B cell (primary cell): Measurements from ENCODE around the gene SGF29. TPM values are rescaled to one million over a fixed set of nuclear protein-coding genes. Genes with fewer than 3 reads are reported as not detected.
"Not testable (repeated sequence)": the region's sequence is repeated elsewhere in the genome, so short reads cannot be mapped to it uniquely, and the experiment has no call there.

ENCODE experiments used
- ATAC-seq: fragments of 200-7000 bp; cut with Tn5 transposase; one replicate; pipeline ENCODE4 v1.10.0; 2021; ENCODE audit warnings: low read depth, mild to moderate bottlenecking, moderate number of reproducible peaks, moderate library complexity
- CTCF ChIA-PET: fragments of 350-600 bp; sonication (Branson Sonifier 250); formaldehyde crosslinking; loops from one replicate; lab custom pipeline; 2021; ENCODE audit warnings: antibody characterized with exemption, inconsistent platforms; lab: Charles Lee
- POLR2A ChIA-PET: fragments of 350-600 bp; sonication (Branson Sonifier 250); formaldehyde crosslinking; loops from one replicate; lab custom pipeline; 2021; ENCODE audit warnings: antibody characterized with exemption; lab: Charles Lee
- DNase-seq: peaks from one replicate; pipeline ENCODE4 v3.0.0; 2013
- H2AFZ ChIP-seq: 2 replicates; pipeline ENCODE4 v1.6.1; 2012; ENCODE audit warnings: mild to moderate bottlenecking, low read depth, low read length; ENCODE audit not compliant: insufficient read depth, poor library complexity, severe bottlenecking
- H3K27ac ChIP-seq, 2 donors: 1 replicate in 1 of 2; 2 replicates in 1 of 2; pipeline ENCODE4 v1.5.1; 2012 to 2013; ENCODE audit warnings: low read length in 2 of 2, mild to moderate bottlenecking in 2 of 2, moderate library complexity in 1 of 2
- H3K27me3 ChIP-seq, 4 experiments: fragments of 200-600 bp in 1 of 4; sonication (generic) in 1 of 4; replicated peaks in 1 of 4; 1 replicate in 2 of 4; 2 replicates in 2 of 4; pipeline versions ENCODE4 v1.6.1 to v1.7.0; 2013 to 2016; ENCODE audit warnings: low read length in 3 of 4, mild to moderate bottlenecking in 2 of 4, mixed read lengths in 1 of 4, moderate library complexity in 1 of 4; ENCODE audit not compliant: insufficient read depth in 4 of 4, control insufficient read depth in 3 of 4; ENCODE audit errors: control extremely low read depth in 1 of 4
- H3K36me3 ChIP-seq, 2 experiments: replicated peaks in 1 of 2; 1 replicate in 1 of 2; 2 replicates in 1 of 2; pipeline versions ENCODE4 v1.6.1 to v1.7.1; 2013; ENCODE audit warnings: low read length in 1 of 2; ENCODE audit not compliant: insufficient read depth in 2 of 2, control insufficient read depth in 1 of 2; ENCODE audit errors: control extremely low read depth in 1 of 2, extremely low read depth in 1 of 2
- H3K4me1 ChIP-seq, 2 donors: fragments of 200-600 bp in 1 of 2; sonication (generic) in 1 of 2; 1 replicate in 1 of 2; 2 replicates in 1 of 2; pipeline versions ENCODE4 v1.5.1 to v1.6.1; 2013 to 2017; ENCODE audit warnings: low read length in 2 of 2; ENCODE audit not compliant: control insufficient read depth in 2 of 2, insufficient read depth in 2 of 2
- H3K4me2 ChIP-seq: replicated peaks from 2 replicates; pipeline ENCODE3; 2012; ENCODE audit warnings: mild to moderate bottlenecking, low read depth, low read length; ENCODE audit not compliant: poor library complexity, severe bottlenecking
- H3K4me3 ChIP-seq, 5 experiments: fragments of 200-600 bp in 1 of 5; sonication (generic) in 1 of 5; 1 replicate in 3 of 5; 2 replicates in 2 of 5; pipeline versions ENCODE4 v1.5.1 to v1.7.0; 2011 to 2016; ENCODE audit warnings: low read length in 4 of 5, mild to moderate bottlenecking in 4 of 5, low read depth in 2 of 5, control low read depth in 1 of 5, moderate library complexity in 1 of 5; ENCODE audit not compliant: insufficient read depth in 1 of 5; ENCODE audit errors: control extremely low read depth in 1 of 5, extremely low read depth in 1 of 5
- H3K79me2 ChIP-seq: fragments of 200-600 bp; sonication (generic); one replicate; pipeline ENCODE4 v1.6.0; 2016; ENCODE audit warnings: low read length; ENCODE audit not compliant: control insufficient read depth, insufficient read depth
- H3K9ac ChIP-seq: fragments of 200-600 bp; sonication (generic); 2 replicates; pipeline ENCODE4 v1.6.1; 2017; ENCODE audit warnings: mild to moderate bottlenecking, low read length, moderate library complexity
- H3K9me3 ChIP-seq, 3 donors: one replicate each; pipeline versions ENCODE4 v1.6.1 to v1.7.1; 2013; ENCODE audit warnings: low read length in 2 of 3; ENCODE audit not compliant: control insufficient read depth in 2 of 3, insufficient read depth in 1 of 3; ENCODE audit errors: control extremely low read depth in 1 of 3
- H4K20me1 ChIP-seq: 2 replicates; pipeline ENCODE4 v1.6.0; 2012; ENCODE audit warnings: mild to moderate bottlenecking, low read length; ENCODE audit not compliant: insufficient read depth, control insufficient read depth, poor library complexity, severe bottlenecking
- H3K27ac Mint-ChIP-seq: one replicate; pipeline ENCODE4 v1.8.0; 2021; ENCODE audit warnings: mixed read lengths
- H3K27me3 Mint-ChIP-seq: one replicate; pipeline ENCODE4 v1.8.0; 2021; ENCODE audit warnings: mixed read lengths
- H3K4me1 Mint-ChIP-seq: one replicate; pipeline ENCODE4 v1.8.0; 2021; ENCODE audit warnings: mixed read lengths
- H3K4me3 Mint-ChIP-seq: one replicate; pipeline ENCODE4 v1.8.0; 2021; ENCODE audit warnings: mixed read lengths
- H3K9me3 Mint-ChIP-seq: one replicate; pipeline ENCODE4 v1.8.0; 2022; ENCODE audit warnings: mixed read lengths; ENCODE audit not compliant: insufficient read depth
- CTCF ChIP-seq: fragments of 200-600 bp; IDR thresholded peaks from one replicate; pipeline ENCODE4 v1.8.0; 2022; ENCODE audit warnings: antibody characterized with exemption, mild to moderate bottlenecking
- EZH2 ChIP-seq: IDR thresholded peaks from 2 replicates; pipeline ENCODE4 v1.6.1; 2012; ENCODE audit warnings: borderline replicate concordance, low read depth, mild to moderate bottlenecking, moderate library complexity, low read length; ENCODE audit not compliant: insufficient read depth, poor library complexity, severe bottlenecking
- WGBS: methylation state at CpG from one replicate; pipeline ENCODE4 v1.1.5; 2013; ENCODE audit warnings: missing lambda C conversion rate; ENCODE audit not compliant: insufficient coverage; 5-methylcytosine and 5-hydroxymethylcytosine counted together
- intact Hi-C: fragments of 100-400 bp; cut with micrococcal nuclease; formaldehyde crosslinking; loops from one replicate; pipeline ENCODE4 v1.10.0; 2022
- polyA plus RNA-seq: library from polyadenylated mRNA; depleted of rRNA; stranded (reverse); fragments of >200 nt; gene quantifications from 2 replicates; pipeline ENCODE4 v1.2.3, GENCODE V29; 2012
- total RNA-seq, 2 donors: library from RNA; stranded (reverse); fragments of 120-200 nt in 1 of 2; gene quantifications; 1 replicate in 1 of 2; 2 replicates in 1 of 2; pipeline versions ENCODE4 v1.2.3 to v1.2.4, GENCODE V29; 2013 to 2022

The SGF29 gene
- total and polyA plus RNA-seq, 2 donors (not counting 1 experiment from before 2014, with no cell fraction given) = 24.0 to 52.9 TPM

GRCh38 chr16:28623172-28623711 is 69.5 kb downstream of the SGF29 start:
- no peaks in the 10 kb centered on the region for H3K27me3 ChIP-seq
- Mint-ChIP-seq H3K27me3 (peaks cover 10% of the 10 kb centered on the region), H3K9me3 (no peaks in the 10 kb centered on the region), H3K27ac (no peak overlapping the region), H3K4me3 (peak overlapping the region; percentile 83), H3K4me1 (peaks cover 9% of the 10 kb centered on the region)
- peak overlapping the region; percentile 78 for H2AFZ ChIP-seq
- intact Hi-C loops = no loop called here
- TF ChIP-seq EZH2 (no peak), CTCF (no peak)
- ChIA-PET POLR2A (interaction anchor here (0.6 kb wide), 1 partner anchor 94 kb away, joined by 3 read pairs; no protein-coding TSS in a partner anchor), CTCF (no interaction called here)
- H4K20me1 ChIP-seq = no peaks in the 10 kb centered on the region
- H3K27ac ChIP-seq = no peak overlapping the region
- H3K4me2 ChIP-seq = peak overlapping the region; percentile 80
- peak overlapping the region; percentile 59 for H3K9ac ChIP-seq
- ATAC-seq (peak; percentile 84), DNase-seq (peak; percentile 64)
- H3K9me3 ChIP-seq = no peaks in the 10 kb centered on the region
- no peaks in the 10 kb centered on the region for H3K36me3 ChIP-seq
- under 1% methylated on average over 68 of the region's 68 CpGs for WGBS
- no peaks in the 10 kb centered on the region for H3K4me1 ChIP-seq
- no peaks in the 10 kb centered on the region for H3K79me2 ChIP-seq
- H3K4me3 ChIP-seq = peak overlapping the region in 4 of 5 experiments; percentile 17 to 62 (median 56)

GRCh38 chr16:28630905-28631304 is 77.2 kb downstream of the SGF29 start:
- POLR2A ChIA-PET, H3K79me2 ChIP-seq, H3K9me3 ChIP-seq, CTCF ChIA-PET, H3K4me1 Mint-ChIP-seq, intact Hi-C loops, H3K9me3 Mint-ChIP-seq, H3K36me3 ChIP-seq, H2AFZ ChIP-seq, H3K4me2 ChIP-seq, H3K27me3 ChIP-seq, ATAC-seq, H3K27ac Mint-ChIP-seq, H3K9ac ChIP-seq, H3K27ac ChIP-seq, DNase-seq, H3K4me1 ChIP-seq, H4K20me1 ChIP-seq, H3K4me3 ChIP-seq, H3K4me3 Mint-ChIP-seq: not testable (repeated sequence)
- peaks cover 16% of the 10 kb centered on the region for H3K27me3 Mint-ChIP-seq
- WGBS = no CpG with 5 or more reads among the region's 5 CpGs

GRCh38 chr16:28636093-28636823 is 82.5 kb downstream of the SGF29 start:
- ATAC-seq, H3K36me3 ChIP-seq, POLR2A ChIA-PET, H3K27me3 ChIP-seq, intact Hi-C loops, H3K4me2 ChIP-seq, H3K9me3 Mint-ChIP-seq, H4K20me1 ChIP-seq, H3K9me3 ChIP-seq, H2AFZ ChIP-seq, H3K27ac ChIP-seq, H3K27ac Mint-ChIP-seq, H3K4me3 Mint-ChIP-seq, DNase-seq, H3K4me3 ChIP-seq, CTCF ChIA-PET, H3K79me2 ChIP-seq, H3K4me1 Mint-ChIP-seq, H3K4me1 ChIP-seq, H3K9ac ChIP-seq, H3K27me3 Mint-ChIP-seq: not testable (repeated sequence)
- no CpG with 5 or more reads among the region's 5 CpGs for WGBS
